ENCODE measurements around the gene LHFPL3.

LHFPL3 gene

DNA sequence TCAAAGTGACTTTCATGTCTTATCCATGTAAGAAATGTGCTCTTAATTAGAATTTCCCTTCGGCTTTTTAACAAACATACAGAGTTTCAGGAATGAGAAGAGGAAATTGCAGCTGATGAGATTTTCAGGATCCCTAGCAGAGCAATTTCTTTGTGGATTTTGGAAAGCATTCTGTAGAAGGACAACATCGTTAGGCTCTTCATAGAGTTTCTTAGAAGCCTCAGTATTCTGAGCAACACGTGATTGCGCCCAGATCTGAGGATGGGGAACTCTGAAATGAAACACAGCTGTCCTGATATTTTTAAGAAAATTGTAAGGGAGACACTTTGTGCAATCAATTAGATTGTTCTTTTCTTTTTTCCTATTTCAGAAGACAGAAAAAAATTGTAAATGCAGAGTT, 85.8 kb downstream of the LHFPL3 start:
- ChIA-PET POLR2A (no interaction called here), CTCF (no interaction called here)
- no peak for TF ChIP-seq CTBP1 (IDR thresholded peaks at IDR 0.05; ENCODE audit: borderline replicate concordance)
- no peak for TF ChIP-seq FOXA1 (IDR thresholded peaks at IDR 0.05)
- TF ChIP-seq HDGF (IDR thresholded peaks at IDR 0.05; ENCODE audit: borderline replicate concordance) = no peak
- no peak for TF ChIP-seq ZNF384 (IDR thresholded peaks at IDR 0.05)
- TF ChIP-seq, protein P1, sequence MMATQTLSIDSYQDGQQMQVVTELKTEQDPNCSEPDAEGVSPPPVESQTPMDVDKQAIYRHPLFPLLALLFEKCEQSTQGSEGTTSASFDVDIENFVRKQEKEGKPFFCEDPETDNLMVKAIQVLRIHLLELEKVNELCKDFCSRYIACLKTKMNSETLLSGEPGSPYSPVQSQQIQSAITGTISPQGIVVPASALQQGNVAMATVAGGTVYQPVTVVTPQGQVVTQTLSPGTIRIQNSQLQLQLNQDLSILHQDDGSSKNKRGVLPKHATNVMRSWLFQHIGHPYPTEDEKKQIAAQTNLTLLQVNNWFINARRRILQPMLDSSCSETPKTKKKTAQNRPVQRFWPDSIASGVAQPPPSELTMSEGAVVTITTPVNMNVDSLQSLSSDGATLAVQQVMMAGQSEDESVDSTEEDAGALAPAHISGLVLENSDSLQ (IDR thresholded peaks at IDR 0.05) = no peak
- no peak for TF ChIP-seq TARDBP (IDR thresholded peaks at IDR 0.05)
- TF ChIP-seq SP1 (IDR thresholded peaks at IDR 0.05) = no peak
- TF ChIP-seq LEF1 (IDR thresholded peaks at IDR 0.05; ENCODE audit: borderline replicate concordance) = no peak
- TF ChIP-seq FOXM1 (IDR thresholded peaks at IDR 0.05; ENCODE audit: borderline replicate concordance) = no peak
- no peak for TF ChIP-seq FOXK2 (IDR thresholded peaks at IDR 0.05)
- no peak for TF ChIP-seq ELF4 (IDR thresholded peaks at IDR 0.05)
- DNase-seq (ENCODE audit: extremely low spot score) = no peak

DNA sequence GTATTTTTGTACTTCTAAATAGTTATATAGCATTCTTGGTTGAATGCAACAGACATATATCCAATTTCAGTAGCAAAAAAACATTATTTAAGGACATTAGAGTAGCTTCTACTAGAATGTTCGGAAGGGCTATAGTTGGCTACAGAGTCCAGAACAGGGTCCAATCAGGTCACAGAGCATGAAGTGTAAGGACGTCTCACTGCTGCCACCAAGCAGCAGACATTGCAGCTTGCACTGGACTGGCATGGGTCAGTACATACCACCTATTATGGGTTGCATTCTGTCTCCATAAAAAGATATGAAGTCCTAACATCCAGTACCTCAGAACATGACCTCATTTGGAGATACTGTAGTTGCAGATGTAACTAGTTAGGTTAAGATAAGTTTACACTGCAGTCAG, 87.3 kb downstream of the LHFPL3 start:
- TF ChIP-seq FOXM1 (IDR thresholded peaks at IDR 0.05; ENCODE audit: borderline replicate concordance) (no peak), HDGF (IDR thresholded peaks at IDR 0.05; ENCODE audit: borderline replicate concordance) (no peak), FOXA1 (IDR thresholded peaks at IDR 0.05) (no peak), NFRKB (IDR thresholded peaks at IDR 0.05) (no peak)
- TF ChIP-seq, protein P1 (IDR thresholded peaks at IDR 0.05) = no peak
- CTCF ChIA-PET = no interaction called here
- POLR2A ChIA-PET = no interaction called here
- no peak for DNase-seq (ENCODE audit: extremely low spot score)

GRCh38 chr7:104416866-104417393, 88.5 kb downstream of the LHFPL3 start:
- ChIA-PET POLR2A (no interaction called here), CTCF (no interaction called here)
- no peak for TF ChIP-seq NFRKB (IDR thresholded peaks at IDR 0.05)
- no peak for TF ChIP-seq FOXM1 (IDR thresholded peaks at IDR 0.05; ENCODE audit: borderline replicate concordance)
- TF ChIP-seq, protein P1 (IDR thresholded peaks at IDR 0.05) = no peak
- no peak for TF ChIP-seq TARDBP (IDR thresholded peaks at IDR 0.05)
- no peak for TF ChIP-seq L3MBTL2 (conservative IDR thresholded peaks at IDR 0.05)
- TF ChIP-seq CTBP1 (IDR thresholded peaks at IDR 0.05; ENCODE audit: borderline replicate concordance) = no peak
- no peak for TF ChIP-seq FOXA1 (IDR thresholded peaks at IDR 0.05)
- no peak for TF ChIP-seq HDGF (IDR thresholded peaks at IDR 0.05; ENCODE audit: borderline replicate concordance)
- no peak for TF ChIP-seq SP1 (IDR thresholded peaks at IDR 0.05)
- TF ChIP-seq BHLHE40 (IDR thresholded peaks at IDR 0.05; ENCODE audit: borderline replicate concordance) = no peak
- no peak for TF ChIP-seq FOXK2 (IDR thresholded peaks at IDR 0.05)
- no peak for TF ChIP-seq ZNF384 (IDR thresholded peaks at IDR 0.05)
- DNase-seq (ENCODE audit: extremely low spot score) = no peak

DNA sequence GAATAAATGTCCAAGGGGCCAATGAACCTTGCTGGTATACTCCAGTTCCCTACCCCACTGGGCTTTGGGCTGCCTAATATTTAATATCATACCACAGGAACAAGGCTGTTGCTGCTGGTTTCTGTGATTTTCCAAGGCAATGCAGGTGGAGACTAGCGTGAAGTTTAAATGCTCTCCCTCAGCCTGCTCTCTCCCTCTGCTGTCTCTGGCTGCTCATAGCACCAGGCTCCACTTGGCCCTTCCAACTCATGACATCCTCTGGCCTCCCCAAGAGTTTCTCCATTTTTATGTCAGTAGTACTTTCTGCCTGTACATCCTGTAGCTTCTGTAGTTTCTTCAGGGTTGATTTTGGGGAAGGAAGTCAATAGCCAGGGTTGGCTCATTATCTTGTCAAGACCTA, 103.5 kb downstream of the LHFPL3 start:
- TF ChIP-seq SP1 (IDR thresholded peaks at IDR 0.05) = no peak
- no peak for TF ChIP-seq ARNT (IDR thresholded peaks at IDR 0.05)
- TF ChIP-seq TARDBP (IDR thresholded peaks at IDR 0.05) = no peak
- POLR2A ChIA-PET = no interaction called here
- DNase-seq (ENCODE audit: extremely low spot score) = no peak
- CTCF ChIA-PET = no interaction called here

DNA sequence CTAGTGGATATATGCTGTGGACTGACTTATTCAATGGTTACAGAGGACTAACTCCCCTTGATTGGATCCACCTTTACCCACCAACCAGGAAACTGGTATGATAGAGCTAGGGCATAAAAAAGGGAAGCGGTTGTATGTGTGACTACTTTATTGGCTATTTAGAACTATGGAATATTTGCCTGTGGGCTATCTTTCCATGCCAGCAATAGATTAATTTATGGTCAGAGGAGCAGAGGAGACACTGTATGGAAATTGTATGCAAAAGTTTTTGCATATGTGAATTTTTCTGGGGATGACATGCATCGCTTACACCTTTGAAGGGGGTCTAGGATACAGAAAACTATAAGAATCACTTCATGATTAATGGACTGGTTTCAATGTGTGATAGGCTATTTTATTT, 105.7 kb downstream of the LHFPL3 start:
- no peak for DNase-seq (ENCODE audit: extremely low spot score)
- ChIA-PET POLR2A (no interaction called here), CTCF (no interaction called here)
- TF ChIP-seq, protein P1 (IDR thresholded peaks at IDR 0.05) = no peak
- no peak for TF ChIP-seq CTBP1 (IDR thresholded peaks at IDR 0.05; ENCODE audit: borderline replicate concordance)
- TF ChIP-seq SUZ12 (IDR thresholded peaks at IDR 0.05) = no peak
- no peak for TF ChIP-seq TARDBP (IDR thresholded peaks at IDR 0.05)
- TF ChIP-seq ZNF384 (IDR thresholded peaks at IDR 0.05) = no peak
- TF ChIP-seq BHLHE40 (IDR thresholded peaks at IDR 0.05; ENCODE audit: borderline replicate concordance) = no peak
- TF ChIP-seq LEF1 (IDR thresholded peaks at IDR 0.05; ENCODE audit: borderline replicate concordance) = no peak
- TF ChIP-seq HDGF (IDR thresholded peaks at IDR 0.05; ENCODE audit: borderline replicate concordance) = no peak
- no peak for TF ChIP-seq FOXA1 (IDR thresholded peaks at IDR 0.05)
- TF ChIP-seq NFRKB (IDR thresholded peaks at IDR 0.05) = no peak
- no peak for TF ChIP-seq FOXK2 (IDR thresholded peaks at IDR 0.05)
- TF ChIP-seq ARNT (IDR thresholded peaks at IDR 0.05) = no peak
- TF ChIP-seq SP1 (IDR thresholded peaks at IDR 0.05) = no peak
- TF ChIP-seq L3MBTL2 (conservative IDR thresholded peaks at IDR 0.05) = no peak
- no peak for TF ChIP-seq ELF4 (IDR thresholded peaks at IDR 0.05)

DNA sequence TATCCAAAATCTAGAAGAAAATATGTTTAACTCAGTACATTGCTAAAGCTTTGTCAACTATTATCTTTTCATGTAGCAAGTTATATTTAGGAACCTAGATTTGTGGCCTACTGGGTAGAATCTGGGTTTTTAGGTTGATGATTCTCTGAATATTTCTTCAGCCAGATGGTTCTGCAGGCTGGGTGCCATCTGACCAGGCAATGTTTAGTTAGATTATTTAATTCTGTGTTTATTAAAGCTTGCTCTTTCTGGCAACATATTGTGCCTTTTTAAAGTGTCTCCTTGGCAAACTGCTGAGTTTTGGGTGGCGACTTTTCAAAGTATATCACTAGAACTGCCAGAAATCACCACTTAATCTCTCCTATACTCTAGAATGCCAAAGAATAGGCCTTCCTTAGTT, 114.1 kb downstream of the LHFPL3 start:
- TF ChIP-seq ARNT (IDR thresholded peaks at IDR 0.05) = no peak
- TF ChIP-seq FOXK2 (IDR thresholded peaks at IDR 0.05) = no peak
- TF ChIP-seq L3MBTL2 (conservative IDR thresholded peaks at IDR 0.05) = no peak
- TF ChIP-seq FOXA1 (IDR thresholded peaks at IDR 0.05) = no peak
- no peak for TF ChIP-seq NFRKB (IDR thresholded peaks at IDR 0.05)
- TF ChIP-seq, protein P1 (IDR thresholded peaks at IDR 0.05) = no peak
- TF ChIP-seq SUZ12 (IDR thresholded peaks at IDR 0.05) = no peak
- no peak for TF ChIP-seq SP1 (IDR thresholded peaks at IDR 0.05)
- no peak for TF ChIP-seq ZNF384 (IDR thresholded peaks at IDR 0.05)
- TF ChIP-seq HDGF (IDR thresholded peaks at IDR 0.05; ENCODE audit: borderline replicate concordance) = no peak
- no peak for TF ChIP-seq FOXM1 (IDR thresholded peaks at IDR 0.05; ENCODE audit: borderline replicate concordance)
- TF ChIP-seq TARDBP (IDR thresholded peaks at IDR 0.05) = no peak
- DNase-seq (ENCODE audit: extremely low spot score) = no peak
- POLR2A ChIA-PET = no interaction called here
- CTCF ChIA-PET = no interaction called here

Measured in HEK293T (cell line).